Activated CD4-positive, CD25-positive, alpha-beta regulatory T cell treated with anti-CD3 and anti-CD28 coated beads, Interleukin-2, amount 50 U/mL, for 72 hours (primary cell): Measurements from ENCODE around the gene CD19.

Experiments used
- DNase-seq: peaks from one replicate; pipeline ENCODE4 v3.0.0; 2021

CD19 gene

DNA sequence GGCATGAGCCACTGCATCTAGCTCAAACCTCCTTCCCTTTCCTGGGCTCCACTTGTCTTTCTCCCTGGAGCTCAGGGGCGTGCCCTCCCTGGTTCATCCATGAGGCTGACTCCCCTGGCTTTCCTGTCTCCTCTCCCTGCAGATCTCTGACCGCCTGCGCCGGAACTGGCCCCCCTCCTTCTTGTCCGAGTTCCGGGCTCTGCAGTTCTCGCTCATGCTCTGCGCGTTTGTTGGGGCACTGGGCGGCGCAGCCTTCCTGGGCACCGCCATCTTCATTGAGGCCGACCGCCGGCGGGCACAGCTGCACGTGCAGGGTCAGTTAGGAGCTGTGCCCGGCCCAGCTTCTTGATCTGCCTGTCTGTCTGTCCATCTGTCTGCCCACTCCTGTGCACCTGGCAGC is 51.9 kb downstream of the CD19 start:
- DNase-seq = no peak

DNA sequence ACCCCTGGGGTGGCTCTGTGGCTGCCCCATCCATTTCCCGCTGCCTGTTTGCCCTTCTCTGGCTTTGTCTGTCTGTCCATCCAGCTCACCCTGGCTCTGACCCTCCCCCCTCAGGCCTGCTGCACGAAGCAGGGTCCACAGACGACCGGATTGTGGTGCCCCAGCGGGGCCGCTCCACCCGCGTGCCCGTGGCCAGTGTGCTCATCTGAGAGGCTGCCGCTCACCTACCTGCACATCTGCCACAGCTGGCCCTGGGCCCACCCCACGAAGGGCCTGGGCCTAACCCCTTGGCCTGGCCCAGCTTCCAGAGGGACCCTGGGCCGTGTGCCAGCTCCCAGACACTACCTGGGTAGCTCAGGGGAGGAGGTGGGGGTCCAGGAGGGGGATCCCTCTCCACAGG is 52.3 kb downstream of the CD19 start:
- DNase-seq = no peak

DNA sequence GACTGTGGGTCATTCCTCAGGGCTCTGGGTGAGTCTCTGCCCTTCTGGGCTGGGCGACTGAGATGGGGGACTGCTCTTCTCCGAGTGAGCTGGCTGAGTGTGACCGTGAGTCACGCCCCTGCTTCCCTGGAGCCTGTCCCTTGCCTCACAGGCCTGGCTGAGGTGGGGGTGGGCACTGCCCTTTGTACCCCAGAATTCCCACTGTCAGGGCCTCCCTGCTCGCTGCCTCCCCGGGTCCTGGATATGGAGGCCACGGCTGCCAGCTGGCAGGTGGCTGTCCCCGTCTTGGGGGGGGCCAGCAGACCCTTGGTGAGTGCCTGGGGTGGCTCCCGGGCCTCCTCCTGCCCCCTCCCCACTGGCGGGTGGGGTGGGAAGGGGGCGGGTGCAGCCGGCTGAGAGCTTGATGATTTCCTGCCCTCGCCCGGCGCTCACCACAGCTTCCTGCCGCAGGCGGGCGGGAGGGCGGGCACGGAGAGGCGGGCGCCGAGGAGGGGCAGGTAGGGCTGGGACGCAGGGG is 52.9 kb downstream of the CD19 start, which contains the start of gene LAT:
Gene LAT, plus strand, starts transcription at position 434 of the 517 bp plus-strand sequence. CDS start 366 bp downstream, outside the sequence.
- peak; percentile 76 for DNase-seq

DNA sequence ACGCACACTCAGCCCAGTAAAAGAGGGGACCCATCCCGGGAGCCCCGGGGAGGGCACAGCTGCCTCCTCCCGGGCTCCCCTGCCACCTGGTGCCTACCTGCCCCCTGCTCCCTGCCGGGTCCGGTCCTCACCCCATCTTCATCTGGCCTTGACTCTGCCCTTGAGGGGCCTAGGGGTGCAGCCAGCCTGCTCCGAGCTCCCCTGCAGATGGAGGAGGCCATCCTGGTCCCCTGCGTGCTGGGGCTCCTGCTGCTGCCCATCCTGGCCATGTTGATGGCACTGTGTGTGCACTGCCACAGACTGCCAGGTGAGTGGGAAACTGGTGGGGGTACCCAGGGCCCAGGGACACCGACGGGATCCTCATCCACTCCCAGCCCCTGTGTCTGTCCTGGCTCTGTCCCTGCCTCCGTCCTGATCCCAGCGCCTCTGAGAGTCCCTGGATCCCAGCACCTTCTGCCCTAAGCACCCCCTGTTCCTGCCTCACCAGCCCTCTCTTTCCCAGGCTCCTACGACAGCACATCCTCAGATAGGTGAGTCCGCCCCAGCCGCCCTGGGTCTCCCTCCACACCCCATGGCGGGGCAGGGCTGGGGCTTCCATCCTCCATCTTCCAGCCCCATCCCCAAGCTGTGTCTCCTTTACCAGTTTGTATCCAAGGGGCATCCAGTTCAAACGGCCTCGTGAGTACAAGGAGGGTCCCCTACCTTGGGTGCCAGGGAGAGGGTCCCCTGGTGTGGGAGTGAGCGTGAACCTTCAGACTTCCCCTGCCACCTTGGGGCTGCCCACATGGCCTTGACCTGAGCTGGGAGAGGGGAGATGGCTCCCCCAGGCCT is 53.7 kb downstream of the CD19 start:
- DNase-seq = peak; percentile 38

DNA sequence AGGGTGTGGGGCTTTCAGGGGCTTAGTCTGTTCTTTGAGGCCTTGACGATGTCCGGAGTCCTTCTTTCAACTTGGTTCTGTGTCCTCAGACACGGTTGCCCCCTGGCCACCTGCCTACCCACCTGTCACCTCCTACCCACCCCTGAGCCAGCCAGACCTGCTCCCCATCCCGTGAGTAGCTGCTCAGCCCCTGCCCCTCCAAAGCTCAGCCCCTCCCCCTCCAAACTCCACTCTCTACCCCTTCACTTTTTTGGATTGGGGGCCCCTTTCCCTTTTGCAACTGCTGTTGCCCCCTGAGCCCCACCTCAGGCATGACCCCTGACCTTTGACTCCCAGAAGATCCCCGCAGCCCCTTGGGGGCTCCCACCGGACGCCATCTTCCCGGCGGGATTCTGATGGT is 54.3 kb downstream of the CD19 start:
- no peak for DNase-seq

DNA sequence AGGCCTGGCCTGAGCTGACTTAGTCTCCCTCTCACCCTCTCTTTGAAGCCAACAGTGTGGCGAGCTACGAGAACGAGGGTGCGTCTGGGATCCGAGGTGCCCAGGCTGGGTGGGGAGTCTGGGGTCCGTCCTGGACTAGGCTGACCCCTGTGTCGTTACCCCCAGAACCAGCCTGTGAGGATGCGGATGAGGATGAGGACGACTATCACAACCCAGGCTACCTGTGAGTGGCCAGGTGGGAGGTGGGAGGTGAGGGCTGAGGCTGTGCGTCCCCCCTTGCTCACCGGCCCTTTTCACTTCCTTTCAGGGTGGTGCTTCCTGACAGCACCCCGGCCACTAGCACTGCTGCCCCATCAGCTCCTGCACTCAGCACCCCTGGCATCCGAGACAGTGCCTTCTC is 54.7 kb downstream of the CD19 start:
- no peak for DNase-seq

DNA sequence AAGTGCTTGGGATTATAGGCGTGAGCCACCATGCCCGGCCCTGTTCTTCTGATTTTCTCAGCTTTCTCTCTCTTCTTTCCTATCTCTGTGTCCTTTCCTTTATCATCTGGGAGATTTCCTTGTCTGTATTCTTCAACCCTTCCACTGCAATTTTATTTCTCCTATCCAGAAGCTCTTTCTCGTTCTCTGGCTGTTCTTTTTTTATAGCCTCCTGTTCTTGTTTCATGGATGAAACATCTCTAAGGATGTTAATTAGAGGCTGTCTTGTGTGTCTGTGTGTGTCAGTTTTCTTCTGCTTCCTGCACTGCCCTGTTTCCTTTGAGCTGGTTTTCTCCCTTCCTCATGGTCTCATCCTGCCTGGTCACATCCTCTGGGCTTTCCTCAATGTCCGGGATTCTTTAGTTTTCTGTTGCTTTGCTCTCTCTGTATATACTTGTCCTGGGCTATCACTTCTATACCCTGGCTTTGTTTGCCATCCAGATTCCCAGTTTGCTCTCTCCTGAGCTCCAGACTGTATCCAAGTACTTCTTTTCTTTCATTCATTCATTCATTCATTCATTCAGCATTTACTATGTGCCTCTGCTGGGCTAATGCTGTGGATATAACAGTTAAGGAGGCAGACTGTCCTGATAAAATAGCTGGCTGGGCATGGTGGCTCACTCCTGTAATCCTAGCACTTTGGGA is 55.5 kb downstream of the CD19 start:
- DNase-seq = no peak
